KMS-11 (cell line): ENCODE data around the gene NPC1.

ENCODE experiments used
- H2AFZ ChIP-seq: fragments of 200-600 bp; sonication (generic); 2 replicates; pipeline ENCODE4 v1.6.1; 2016; ENCODE audit warnings: antibody characterized with exemption, mixed run types, low read depth
- H3K27ac ChIP-seq: fragments of 200-600 bp; sonication (generic); 2 replicates; pipeline ENCODE4 v1.6.1; 2016; ENCODE audit warnings: mild to moderate bottlenecking, mixed run types
- H3K27me3 ChIP-seq: fragments of 200-600 bp; sonication (generic); 2 replicates; pipeline ENCODE4 v1.6.1; 2017; ENCODE audit warnings: mild to moderate bottlenecking, low read depth, mixed run types, moderate library complexity; ENCODE audit not compliant: insufficient read depth
- H3K36me3 ChIP-seq: fragments of 200-600 bp; sonication (generic); 2 replicates; pipeline ENCODE4 v1.6.1; 2017; ENCODE audit warnings: mild to moderate bottlenecking, mixed run types; ENCODE audit not compliant: insufficient read depth
- H3K4me1 ChIP-seq: fragments of 200-600 bp; sonication (generic); 2 replicates; pipeline ENCODE4 v1.6.1; 2016; ENCODE audit warnings: mild to moderate bottlenecking, low read depth, mixed run types; ENCODE audit not compliant: poor library complexity, severe bottlenecking
- H3K4me2 ChIP-seq: fragments of 200-600 bp; sonication (generic); 2 replicates; pipeline ENCODE4 v1.7.0; 2016; ENCODE audit warnings: mild to moderate bottlenecking, mixed run types
- H3K4me3 ChIP-seq: fragments of 200-600 bp; sonication (generic); IDR thresholded peaks from 2 replicates; pipeline ENCODE4 v1.6.1; 2017; ENCODE audit warnings: low read depth, low read length, mixed read lengths; ENCODE audit not compliant: insufficient read depth
- H3K79me2 ChIP-seq: fragments of 200-600 bp; sonication (generic); 2 replicates; pipeline ENCODE4 v1.6.1; 2016; ENCODE audit warnings: low read depth, mixed run types; ENCODE audit not compliant: insufficient read depth
- H3K9ac ChIP-seq: fragments of 200-600 bp; sonication (generic); 2 replicates; pipeline ENCODE4 v1.6.1; 2016; ENCODE audit warnings: mild to moderate bottlenecking, mixed run types
- H4K20me1 ChIP-seq: fragments of 200-600 bp; sonication (generic); 2 replicates; pipeline ENCODE4 v1.6.1; 2016; ENCODE audit warnings: mild to moderate bottlenecking, mixed run types; ENCODE audit not compliant: insufficient read depth
- CTCF ChIP-seq: fragments of 200-600 bp; sonication (generic); conservative IDR thresholded peaks from 2 replicates; pipeline ENCODE4 v1.6.1; 2017; ENCODE audit warnings: low read depth, mild to moderate bottlenecking, antibody characterized with exemption, low read length, moderate library complexity, mixed read lengths

NPC1 gene

GRCh38 chr18:23528580-23529472 is 57.5 kb downstream of the NPC1 start:
- Histone ChIP-seq H3K4me2 (no peak overlapping the region), H3K4me3 (no peak overlapping the region), H2AFZ (no peak overlapping the region), H3K27me3 (no peaks in the 10 kb centered on the region), H3K27ac (no peak overlapping the region), H4K20me1 (no peaks in the 10 kb centered on the region), H3K9ac (no peak overlapping the region), H3K79me2 (no peaks in the 10 kb centered on the region), H3K4me1 (no peaks in the 10 kb centered on the region), H3K36me3 (peaks cover 11% of the 10 kb centered on the region; the same call in 1 of the 2 replicates)
- no peak for TF ChIP-seq CTCF

- no peaks in the 10 kb centered on the region for H4K20me1 ChIP-seq
- no peak overlapping the region for H3K27ac ChIP-seq
- H2AFZ ChIP-seq, result no peak overlapping the region
- H3K4me2 ChIP-seq, result no peak overlapping the region
- no peaks in the 10 kb centered on the region for H3K27me3 ChIP-seq
- H3K36me3 ChIP-seq, result peaks cover 11% of the 10 kb centered on the region; the same call in 1 of the 2 replicates
- H3K79me2 ChIP-seq, result no peaks in the 10 kb centered on the region
- no peaks in the 10 kb centered on the region for H3K4me1 ChIP-seq
- no peak overlapping the region for H3K4me3 ChIP-seq
- no peak for TF ChIP-seq CTCF
- no peak overlapping the region for H3K9ac ChIP-seq
Measured at GRCh38 chr18:23526501-23527063, 59.7 kb downstream of the NPC1 start.

DNA sequence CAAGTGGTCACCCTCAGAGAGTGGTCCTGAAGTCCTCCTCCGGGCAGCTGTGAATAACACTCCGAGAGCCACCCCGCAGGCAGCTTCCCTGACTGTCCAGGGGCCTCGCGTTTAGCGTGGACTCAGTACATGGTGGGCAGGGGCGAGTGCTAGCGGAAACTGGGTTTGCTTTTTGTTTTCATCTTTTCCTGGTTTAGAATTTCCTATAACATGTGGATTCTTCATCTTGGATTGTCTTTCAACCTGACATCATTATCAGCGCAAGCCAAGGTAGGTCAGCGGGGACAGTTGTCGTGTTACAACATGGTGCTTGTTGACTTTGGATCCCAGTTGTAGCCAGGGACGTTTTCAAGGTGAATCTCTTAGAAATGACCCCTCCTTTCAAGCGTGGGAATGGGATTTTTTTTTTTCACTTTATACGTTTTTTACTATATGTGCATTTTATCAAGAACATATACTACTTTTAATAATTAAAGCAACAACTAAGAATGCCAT is 62.0 kb downstream of the NPC1 start:
- Histone ChIP-seq H3K4me1 (no peaks in the 10 kb centered on the region), H3K27me3 (no peaks in the 10 kb centered on the region), H3K27ac (no peak overlapping the region), H3K36me3 (peaks cover 12% of the 10 kb centered on the region; the same call in 1 of the 2 replicates), H3K9ac (no peak overlapping the region), H3K4me2 (no peak overlapping the region), H2AFZ (no peak overlapping the region), H4K20me1 (no peaks in the 10 kb centered on the region), H3K4me3 (no peak overlapping the region), H3K79me2 (no peaks in the 10 kb centered on the region)
- no peak for TF ChIP-seq CTCF

DNA sequence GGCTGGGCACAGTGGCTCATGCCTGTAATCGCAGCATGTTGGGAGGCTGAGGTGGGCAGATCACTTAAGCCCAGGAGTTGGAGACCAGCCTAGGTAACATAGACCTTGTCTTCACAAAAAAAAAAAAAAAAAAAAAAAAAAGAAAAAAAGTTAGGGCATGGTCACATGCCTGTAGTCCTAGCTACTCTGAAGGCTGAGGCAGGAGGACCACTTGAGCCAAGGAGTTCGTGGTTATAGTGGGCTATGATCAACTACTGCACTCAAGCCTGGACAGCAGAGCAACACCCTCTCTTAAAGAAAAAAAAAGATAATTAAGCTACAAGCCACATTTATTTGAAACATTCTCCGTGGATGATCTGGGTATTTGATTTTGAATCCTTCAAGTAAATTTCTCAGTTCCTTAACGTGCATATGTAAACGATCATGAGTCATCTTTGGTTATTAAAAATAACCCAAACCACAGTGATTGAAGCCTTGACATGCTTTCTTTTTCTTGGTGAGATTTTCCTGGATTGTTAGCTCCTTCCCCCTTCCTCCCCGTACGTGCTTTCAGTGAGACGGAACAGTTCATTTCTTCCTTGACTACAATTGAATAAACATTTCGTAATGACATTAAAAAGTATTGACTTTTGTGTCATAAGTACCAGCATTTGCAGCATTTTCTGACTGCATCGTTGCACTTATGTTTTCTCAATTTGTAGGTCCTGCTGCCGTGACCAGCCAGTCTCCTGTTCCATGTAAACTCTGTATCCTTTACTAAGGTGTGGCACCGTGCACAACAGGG is 62.7 kb downstream of the NPC1 start:
- Histone ChIP-seq H3K4me2 (no peak overlapping the region), H3K27me3 (no peaks in the 10 kb centered on the region), H3K9ac (no peak overlapping the region), H3K4me1 (no peaks in the 10 kb centered on the region), H3K79me2 (no peaks in the 10 kb centered on the region), H3K27ac (no peak overlapping the region), H4K20me1 (no peaks in the 10 kb centered on the region), H3K36me3 (peaks cover 18% of the 10 kb centered on the region; the same call in 1 of the 2 replicates), H3K4me3 (no peak overlapping the region), H2AFZ (no peak overlapping the region)
- no peak for TF ChIP-seq CTCF
